Small intestine (tissue), 7 donors: ENCODE measurements around the gene C1orf167. TPM values are rescaled to one million over a fixed set of nuclear protein-coding genes. Genes with fewer than 3 reads are reported as not detected.

Experiments
- DNase-seq, 2 donors: peaks; one replicate each; pipeline versions ENCODE4 v3.0.0 to v3.0.0-alpha.2; 2013
- FAIRE-seq: peaks from 2 replicates; lab custom pipeline; 2012; peaks lifted over from hg19 to GRCh38; lab: Jason Lieb, UNC
- H3K27ac ChIP-seq, 3 donors: one replicate each; pipeline ENCODE4 v1.5.1; 2013; ENCODE audit warnings: low read length in 2 of 3, mild to moderate bottlenecking in 2 of 3, control low read depth in 1 of 3, inconsistent platforms in 1 of 3, low read depth in 1 of 3, moderate library complexity in 1 of 3
- H3K27me3 ChIP-seq, 3 donors: one replicate each; pipeline ENCODE4 v1.6.1; 2013; ENCODE audit warnings: low read length in 3 of 3, inconsistent platforms in 1 of 3; ENCODE audit not compliant: control insufficient read depth in 3 of 3, insufficient read depth in 3 of 3
- H3K36me3 ChIP-seq, 3 donors: one replicate each; pipeline ENCODE4 v1.6.1; 2013; ENCODE audit warnings: low read length in 3 of 3, inconsistent platforms in 1 of 3, low read depth in 1 of 3, mild to moderate bottlenecking in 1 of 3, moderate library complexity in 1 of 3; ENCODE audit not compliant: control insufficient read depth in 3 of 3, insufficient read depth in 2 of 3
- H3K4me1 ChIP-seq, 3 donors: one replicate each; pipeline ENCODE4 v1.6.1; 2013; ENCODE audit warnings: low read length in 2 of 3, inconsistent platforms in 1 of 3, low read depth in 1 of 3, mild to moderate bottlenecking in 1 of 3, moderate library complexity in 1 of 3; ENCODE audit not compliant: control insufficient read depth in 3 of 3, insufficient read depth in 2 of 3
- H3K4me3 ChIP-seq, 3 donors: one replicate each; pipeline ENCODE4 v1.5.1; 2013; ENCODE audit warnings: low read length in 3 of 3, control low read depth in 1 of 3, inconsistent platforms in 1 of 3, low read depth in 1 of 3, mild to moderate bottlenecking in 1 of 3, moderate library complexity in 1 of 3
- H3K9me3 ChIP-seq, 2 donors: one replicate each; pipeline ENCODE4 v1.6.1; 2013; ENCODE audit warnings: low read depth in 1 of 2, low read length in 1 of 2; ENCODE audit not compliant: control insufficient read depth in 2 of 2, insufficient read depth in 1 of 2
- WGBS, 3 donors: extraction: QIAGEN DNeasy Blood & Tissue Kit; methylation state at CpG; one replicate each; pipeline ENCODE4 v1.1.7; 2013; 5-methylcytosine and 5-hydroxymethylcytosine counted together
- polyA plus RNA-seq, 4 donors: library from polyadenylated mRNA; stranded (reverse) in 3 of 4; unstranded in 1 of 4; fragments of 200-250 nt in 3 of 4; fragments of 120-200 nt in 1 of 4; gene quantifications; one replicate each; pipeline versions ENCODE4 v1.2.1 to v1.2.3, GENCODE V29; 2013
- donor health status: healthy with polysubstance abuse.
- donor health status: control.
- donor health status: control.
- donor health status: Bipolar disorder and iron deficiency.
- donor health status: healthy.

The C1orf167 gene
- polyA plus RNA-seq, 4 donors = 0.10 to 2.4 (median 1.4) TPM

DNA sequence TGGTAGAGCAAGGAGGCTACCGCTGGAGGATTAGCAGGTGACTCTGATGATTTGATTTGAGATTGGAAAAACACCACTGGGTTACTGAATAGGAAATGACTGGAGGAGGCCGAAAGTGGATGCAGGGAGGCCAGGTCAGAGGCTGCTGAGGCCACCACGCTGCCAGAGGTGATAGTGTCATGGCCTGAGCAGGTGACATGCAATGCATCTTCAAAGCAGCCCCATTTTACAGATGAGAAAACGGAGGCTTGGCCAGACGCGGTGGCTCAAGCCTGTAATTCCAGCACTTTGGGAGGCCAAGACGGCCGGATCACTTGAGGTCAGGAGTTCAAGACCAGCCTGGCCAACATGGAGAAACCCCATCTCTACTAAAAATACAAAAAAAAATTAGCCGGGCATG lies 12.8 kb downstream of the C1orf167 start:
- no peak overlapping the region for H3K27ac ChIP-seq
- H3K9me3 ChIP-seq = no peaks in the 10 kb centered on the region
- WGBS, 3 donors = 86 to 95% (median 90%) methylated on average over 9 of the region's 9 CpGs
- no peaks in the 10 kb centered on the region for H3K27me3 ChIP-seq
- H3K36me3 ChIP-seq = no peaks in the 10 kb centered on the region
- DNase-seq (no peak), FAIRE-seq (no peak)
- H3K4me1 ChIP-seq = no peaks in the 10 kb centered on the region
- no peak overlapping the region for H3K4me3 ChIP-seq

DNA sequence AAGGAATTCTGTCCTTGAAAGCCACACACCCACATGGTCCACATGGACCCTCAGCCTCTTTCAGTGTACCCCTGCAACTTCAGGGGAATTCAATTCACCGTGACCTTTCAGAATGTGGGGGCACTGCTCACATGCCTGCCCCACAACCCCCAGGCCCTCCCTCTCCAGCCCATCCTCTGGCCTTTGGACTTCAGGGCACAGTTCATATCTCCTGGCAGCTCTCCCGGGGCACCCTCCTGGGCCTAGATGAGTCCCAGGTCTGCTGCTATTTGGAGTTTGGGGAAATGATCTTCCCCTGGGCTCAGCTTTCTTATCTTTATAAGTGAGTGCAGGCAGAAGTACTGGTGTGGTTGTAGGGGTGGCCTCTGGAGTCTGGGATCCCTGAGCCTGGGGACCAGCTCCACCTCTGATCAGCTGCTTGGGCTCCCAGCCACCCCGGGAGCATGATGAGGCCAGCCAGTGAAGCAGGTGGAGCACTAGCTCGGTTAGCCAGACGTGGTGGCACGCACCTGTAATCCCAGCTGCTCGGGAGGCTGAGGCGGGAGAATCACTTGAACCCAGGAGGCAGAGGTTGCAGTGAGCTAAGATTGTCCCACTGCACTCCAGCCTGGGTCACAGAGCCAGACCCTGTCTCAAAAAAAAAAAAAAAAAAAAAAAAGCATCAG lies 15.8 kb downstream of the C1orf167 start:
- Histone ChIP-seq H3K27me3 (no peaks in the 10 kb centered on the region), H3K4me3 (no peak overlapping the region), H3K9me3 (no peaks in the 10 kb centered on the region), H3K36me3 (no peaks in the 10 kb centered on the region), H3K4me1 (no peaks in the 10 kb centered on the region), H3K27ac (no peak overlapping the region)
- FAIRE-seq (no peak), DNase-seq (peak; percentile 46 to 80)
- WGBS, 3 donors = 19 to 63% (median 43%) methylated on average over 7 to 8 of the region's 8 CpGs

GRCh38 chr1:11778336-11778735 lies 16.3 kb downstream of the C1orf167 start:
- Histone ChIP-seq H3K27me3 (no peaks in the 10 kb centered on the region), H3K4me3 (no peak overlapping the region), H3K9me3 (no peaks in the 10 kb centered on the region), H3K27ac (no peak overlapping the region), H3K36me3 (no peaks in the 10 kb centered on the region), H3K4me1 (no peaks in the 10 kb centered on the region)
- 91 to 94% (median 94%) methylated on average over 9 of the region's 9 CpGs for WGBS, 3 donors
- DNase-seq (no peak), FAIRE-seq (no peak)

DNA sequence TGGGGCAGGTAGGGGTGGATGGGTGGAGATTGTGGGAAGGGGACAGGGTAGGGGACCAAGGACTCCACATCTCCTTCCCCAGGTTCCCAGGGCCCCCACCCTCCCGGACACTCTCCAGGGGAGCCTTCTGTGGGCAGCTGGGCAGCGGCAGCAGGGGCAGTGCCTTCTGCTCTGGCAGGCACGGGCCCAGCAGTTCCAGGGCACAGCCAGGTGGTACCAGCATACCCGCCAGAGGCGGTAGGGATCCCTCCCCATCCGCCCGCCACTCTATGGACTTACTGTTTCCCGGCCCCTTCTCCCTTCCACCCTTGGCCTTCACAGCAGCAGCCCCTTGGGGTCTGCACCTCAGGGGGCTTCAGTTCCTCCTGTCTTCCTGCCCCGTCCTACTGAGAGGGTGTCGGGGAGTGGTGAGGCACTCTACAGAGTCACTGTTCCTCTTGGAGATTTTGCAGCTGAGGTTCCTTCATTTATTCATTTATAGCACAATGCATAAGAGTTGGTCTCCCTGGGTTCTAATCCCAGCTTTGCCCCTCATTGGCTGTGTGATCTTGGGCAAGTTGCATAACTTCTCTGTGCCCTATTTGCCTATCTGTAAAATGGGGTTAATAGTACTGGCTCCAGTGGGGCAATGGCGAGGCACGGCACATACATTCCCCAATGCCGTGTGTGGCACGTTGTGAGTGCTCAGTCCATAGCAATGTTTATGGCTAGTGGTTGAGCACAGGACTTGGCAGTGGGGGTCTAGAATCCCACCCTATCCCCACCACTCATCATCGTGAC lies 17.0 kb downstream of the C1orf167 start:
- no peak overlapping the region for H3K27ac ChIP-seq
- 86 to 88% (median 87%) methylated on average over 14 to 15 of the region's 15 CpGs for WGBS, 3 donors
- H3K27me3 ChIP-seq = no peaks in the 10 kb centered on the region
- no peaks in the 10 kb centered on the region for H3K36me3 ChIP-seq
- H3K4me1 ChIP-seq = no peaks in the 10 kb centered on the region
- DNase-seq (no peak), FAIRE-seq (no peak)
- no peaks in the 10 kb centered on the region for H3K9me3 ChIP-seq
- no peak overlapping the region for H3K4me3 ChIP-seq

GRCh38 chr1:11779715-11780379 lies 17.9 kb downstream of the C1orf167 start:
- 81 to 83% (median 82%) methylated on average over 13 of the region's 13 CpGs for WGBS, 3 donors

GRCh38 chr1:11780380-11781147 lies 18.6 kb downstream of the C1orf167 start:
- DNase-seq (no peak), FAIRE-seq (no peak)
- Histone ChIP-seq H3K9me3 (no peaks in the 10 kb centered on the region), H3K4me3 (no peak overlapping the region), H3K27ac (no peak overlapping the region), H3K36me3 (no peaks in the 10 kb centered on the region), H3K4me1 (peaks cover 0 to 10% (median 0%) of the 10 kb centered on the region in 3 donors), H3K27me3 (no peaks in the 10 kb centered on the region)
- WGBS, 3 donors = 76 to 84% (median 82%) methylated on average over 7 to 10 of the region's 10 CpGs

More at GRCh38 chr1:11779715-11780379, 17.9 kb downstream of the C1orf167 start:
- H3K27me3 ChIP-seq = no peaks in the 10 kb centered on the region
- DNase-seq (no peak), FAIRE-seq (no peak)
- no peaks in the 10 kb centered on the region for H3K36me3 ChIP-seq
- H3K4me1 ChIP-seq = peaks cover 0 to 3% (median 0%) of the 10 kb centered on the region in 3 donors
- no peak overlapping the region for H3K4me3 ChIP-seq
- no peaks in the 10 kb centered on the region for H3K9me3 ChIP-seq
- H3K27ac ChIP-seq = no peak overlapping the region

GRCh38 chr1:11781297-11781696 lies 19.3 kb downstream of the C1orf167 start:
- peaks cover 0 to 10% (median 0%) of the 10 kb centered on the region in 3 donors for H3K4me1 ChIP-seq
- WGBS, 3 donors = 81 to 95% (median 88%) methylated on average over 12 of the region's 12 CpGs
- no peaks in the 10 kb centered on the region for H3K36me3 ChIP-seq
- H3K4me3 ChIP-seq = no peak overlapping the region
- FAIRE-seq (no peak), DNase-seq (no peak)
- H3K27me3 ChIP-seq = no peaks in the 10 kb centered on the region
- no peaks in the 10 kb centered on the region for H3K9me3 ChIP-seq
- no peak overlapping the region for H3K27ac ChIP-seq
